ENCODE measurements around the gene TSLP.

The TSLP gene

DNA sequence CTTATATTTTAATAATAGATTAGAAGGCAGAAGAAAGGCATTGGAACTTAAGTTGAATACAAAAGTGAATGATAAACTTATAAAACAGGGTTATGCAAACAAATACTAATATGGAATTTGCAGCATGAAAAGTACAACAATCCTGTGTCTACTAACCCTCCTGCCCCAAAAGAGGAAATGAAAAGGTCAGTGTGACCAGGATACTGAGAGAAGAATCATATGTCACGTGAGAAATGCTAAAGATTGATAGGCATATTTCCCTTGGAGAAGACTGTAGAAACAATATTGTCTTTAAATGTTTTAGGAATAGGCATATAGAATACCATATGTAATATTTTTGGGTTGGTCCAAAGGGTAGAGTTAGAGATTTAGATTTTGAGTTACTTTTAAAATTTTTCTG, 24.5 kb downstream of the TSLP start:
- DNase-seq (ENCODE audit: low read depth in 2 of 2): no peak

- no peak for DNase-seq (ENCODE audit: low read depth in 2 of 2)
These were observed 27.7 kb downstream of the TSLP start for GRCh38 chr5:111099058-111099778.

DNA sequence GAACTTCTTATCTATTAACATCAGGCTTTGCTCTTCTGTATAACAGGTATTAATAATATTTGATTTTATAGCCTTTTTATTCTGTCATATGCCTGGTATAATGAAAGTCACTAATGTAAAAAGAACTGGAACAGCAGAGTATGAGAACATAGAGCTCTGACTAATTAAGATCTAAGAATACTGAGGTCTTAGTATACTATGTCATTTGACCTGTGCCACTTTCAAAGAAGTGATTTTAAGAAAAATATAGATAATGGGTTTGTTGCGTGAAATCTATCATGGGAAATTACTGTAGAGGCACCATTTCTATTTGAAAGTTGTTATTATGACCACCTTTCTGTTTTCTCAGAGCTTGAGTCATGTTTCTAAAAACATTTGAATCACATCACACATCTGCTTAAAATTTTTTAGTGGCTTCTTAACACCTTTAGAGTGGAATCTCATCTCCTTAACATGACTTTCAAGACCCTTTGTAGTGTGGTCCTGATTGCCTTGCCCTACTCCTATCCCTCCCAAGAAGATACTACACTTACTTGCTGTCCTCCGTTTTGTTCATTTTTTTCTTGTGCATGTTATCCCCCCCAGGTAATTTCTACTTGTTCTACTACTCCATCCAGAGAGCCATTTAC, 34.9 kb downstream of the TSLP start:
- no peak for DNase-seq (ENCODE audit: low read depth in 2 of 2)

DNA sequence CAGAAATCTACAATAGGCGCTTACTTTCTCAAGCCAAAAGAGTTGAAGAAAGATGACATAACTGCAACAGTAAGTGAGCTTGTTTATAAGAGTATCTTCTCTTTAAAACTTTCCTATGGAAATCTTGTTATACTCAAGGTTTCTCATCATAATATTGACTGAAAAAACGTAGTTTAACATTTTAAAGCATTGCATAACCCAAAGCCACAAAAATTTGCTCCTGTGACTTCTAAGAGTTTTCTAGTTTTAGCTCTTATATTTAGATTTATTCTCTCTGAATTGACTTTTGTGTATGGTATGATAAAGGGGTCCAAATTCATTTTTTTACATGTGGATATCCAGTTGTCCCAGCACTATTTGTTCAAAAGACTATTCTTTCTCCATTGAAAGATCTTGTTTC, 35.9 kb downstream of the TSLP start:
- DNase-seq (ENCODE audit: low read depth in 2 of 2): no peak

- no peak for DNase-seq (ENCODE audit: low read depth in 2 of 2)
These were observed 40.4 kb downstream of the TSLP start for GRCh38 chr5:111111956-111112355.

DNA sequence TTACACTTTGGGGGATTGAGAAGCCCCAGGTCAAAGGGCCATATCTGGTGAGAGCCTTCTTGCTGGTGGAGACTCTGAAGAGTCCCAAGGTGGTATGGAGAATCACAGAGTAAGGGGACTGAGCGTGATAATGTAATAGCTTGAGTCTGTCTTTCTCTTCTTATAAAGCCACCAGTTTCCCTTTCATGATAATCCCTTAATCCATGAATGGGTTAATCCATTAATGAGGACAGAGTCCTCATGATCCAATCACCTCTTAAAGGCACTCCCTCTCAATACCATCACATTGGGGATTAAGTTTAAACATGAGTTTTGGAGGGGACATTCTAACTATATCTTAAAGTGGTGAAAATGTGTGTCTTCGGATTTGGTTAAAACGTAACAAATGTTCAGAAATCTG, 42.2 kb downstream of the TSLP start:
- no peak for DNase-seq (ENCODE audit: low read depth in 2 of 2)

DNA sequence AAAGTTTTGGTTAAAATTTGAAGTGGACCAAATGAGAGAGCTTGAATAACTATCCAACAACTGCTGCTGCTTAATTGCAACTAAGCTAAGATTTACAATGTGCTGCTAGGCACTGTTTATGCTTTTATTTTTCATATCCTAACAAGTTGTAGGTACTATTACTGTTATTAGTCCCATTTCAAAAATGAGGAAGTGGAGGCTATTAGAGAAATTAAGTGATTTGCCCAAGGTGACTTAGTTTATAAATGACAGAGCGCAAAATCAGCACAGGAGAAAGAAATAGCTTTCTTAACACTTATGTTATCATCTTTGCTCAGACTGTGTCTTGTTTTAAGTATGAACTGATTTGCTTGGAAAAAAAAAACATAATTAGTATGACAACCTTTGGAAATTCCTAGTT, 43.7 kb downstream of the TSLP start:
- no peak for DNase-seq (ENCODE audit: low read depth in 2 of 2)

- DNase-seq (ENCODE audit: low read depth in 2 of 2): no peak
These were observed 45.0 kb downstream of the TSLP start for GRCh38 chr5:111116550-111116949.

- DNase-seq (ENCODE audit: low read depth in 2 of 2): no peak
These were observed 45.6 kb downstream of the TSLP start for GRCh38 chr5:111117136-111117535.

DNA sequence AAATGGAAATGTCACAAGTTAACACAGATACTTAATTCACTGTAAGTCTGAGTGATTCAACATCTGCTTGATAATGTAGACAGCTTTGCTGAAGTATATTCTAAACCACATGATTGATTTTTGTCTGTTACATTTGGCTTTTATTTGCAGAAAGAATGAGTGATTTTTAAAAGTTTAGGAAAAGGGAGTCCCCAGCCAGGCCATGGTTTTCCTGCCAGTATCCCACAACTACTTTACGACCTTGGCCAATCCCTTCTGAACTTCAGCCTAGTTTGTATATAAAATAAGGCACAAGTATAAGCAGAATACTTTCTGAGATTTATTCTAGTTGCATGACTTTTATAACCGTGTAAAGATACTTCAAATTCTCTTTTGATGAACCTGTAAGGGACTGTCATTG, 47.7 kb downstream of the TSLP start:
- DNase-seq (ENCODE audit: low read depth in 2 of 2): no peak

DNA sequence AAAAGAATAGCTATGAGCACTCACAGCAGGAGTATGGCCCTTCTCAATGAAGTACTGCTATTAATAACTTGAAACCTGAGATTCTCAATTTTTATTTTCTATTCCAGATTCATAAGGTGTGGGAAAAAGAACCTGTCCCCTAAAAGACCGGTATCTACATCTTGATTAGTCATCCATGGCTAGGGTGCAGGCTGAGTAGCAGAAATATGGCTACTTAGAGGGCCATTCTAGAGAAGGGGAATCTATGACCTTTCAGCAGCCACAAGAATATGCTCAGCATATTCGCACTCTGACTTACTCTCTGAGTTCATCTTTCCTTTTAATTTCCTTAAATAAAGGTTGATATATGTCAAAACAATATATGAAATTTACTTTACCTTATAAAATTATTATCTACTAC, 48.3 kb downstream of the TSLP start:
- DNase-seq (ENCODE audit: low read depth in 2 of 2): no peak

DNA sequence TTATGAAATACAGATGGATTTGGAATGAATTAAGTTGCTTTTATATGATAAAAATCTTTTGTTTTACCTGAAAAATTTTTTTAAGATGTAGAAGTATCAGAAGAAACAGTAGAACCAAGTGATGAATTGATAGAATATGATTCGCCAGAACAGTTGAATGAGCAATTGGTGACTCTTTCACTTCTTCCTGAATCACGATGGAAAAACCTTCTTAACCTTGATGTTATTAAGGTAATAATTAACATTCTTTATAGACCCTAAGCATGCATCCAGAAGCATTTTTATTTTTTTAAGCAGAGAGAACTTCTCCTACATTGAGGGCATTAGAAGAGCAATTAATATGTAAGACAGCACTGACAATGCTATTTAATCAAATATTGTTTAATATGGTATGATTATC, 49.4 kb downstream of the TSLP start:
- DNase-seq (ENCODE audit: low read depth in 2 of 2): no peak

DNA sequence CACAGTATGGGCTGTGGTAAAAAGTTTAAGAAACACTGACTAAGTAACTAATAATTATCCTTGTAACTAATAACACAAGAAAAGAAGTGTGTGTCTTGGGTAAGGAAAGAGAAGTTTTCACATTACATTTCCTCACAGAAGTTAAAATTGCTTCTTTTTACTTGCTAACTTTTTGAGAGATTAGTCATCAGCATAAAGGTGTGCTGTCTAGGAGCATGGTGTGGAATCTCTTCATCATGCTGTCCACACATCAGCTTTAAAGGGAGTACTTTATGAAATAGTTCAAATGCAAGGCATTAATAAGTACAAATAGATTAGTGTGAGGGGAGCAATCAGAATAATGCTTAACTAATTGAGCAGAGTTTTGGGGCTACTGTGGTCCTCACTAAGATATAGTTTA, 50.4 kb downstream of the TSLP start:
- no peak for DNase-seq (ENCODE audit: low read depth in 2 of 2)

- no peak for DNase-seq (ENCODE audit: low read depth in 2 of 2)
These were observed 50.9 kb downstream of the TSLP start for GRCh38 chr5:111122398-111122797.

DNA sequence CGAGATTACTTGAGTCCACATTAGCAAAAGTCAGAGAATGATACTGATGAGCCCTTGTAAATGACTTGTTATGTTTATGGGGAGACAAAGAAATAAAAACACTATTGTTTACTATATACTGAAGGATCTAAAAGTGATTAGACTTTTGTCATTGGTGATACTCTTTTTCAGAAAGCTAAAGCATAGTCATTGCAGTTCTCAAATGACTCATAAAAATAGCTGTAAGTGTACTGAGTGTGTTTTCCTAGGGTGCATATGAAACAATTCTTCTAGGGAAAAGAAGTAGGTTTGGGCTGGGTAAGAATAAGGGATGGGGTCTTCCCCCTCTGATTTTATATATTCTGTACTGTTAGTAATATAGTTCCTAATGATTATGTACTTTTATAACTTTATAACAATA, 53.3 kb downstream of the TSLP start:
- no peak for DNase-seq (ENCODE audit: low read depth in 2 of 2)

GRCh38 chr5:111126896-111127295, 55.4 kb downstream of the TSLP start:
- no peak for DNase-seq (ENCODE audit: low read depth in 2 of 2)

Data from fibroblast of skin of left biceps (primary cell).